ENCODE data around the gene CYBC1. TPM values are rescaled to one million over a fixed set of nuclear protein-coding genes. Genes with fewer than 3 reads are reported as not detected.

The CYBC1 gene
- polyA plus RNA-seq, 1 donor from 2014 or later, result 66.6 TPM

DNA sequence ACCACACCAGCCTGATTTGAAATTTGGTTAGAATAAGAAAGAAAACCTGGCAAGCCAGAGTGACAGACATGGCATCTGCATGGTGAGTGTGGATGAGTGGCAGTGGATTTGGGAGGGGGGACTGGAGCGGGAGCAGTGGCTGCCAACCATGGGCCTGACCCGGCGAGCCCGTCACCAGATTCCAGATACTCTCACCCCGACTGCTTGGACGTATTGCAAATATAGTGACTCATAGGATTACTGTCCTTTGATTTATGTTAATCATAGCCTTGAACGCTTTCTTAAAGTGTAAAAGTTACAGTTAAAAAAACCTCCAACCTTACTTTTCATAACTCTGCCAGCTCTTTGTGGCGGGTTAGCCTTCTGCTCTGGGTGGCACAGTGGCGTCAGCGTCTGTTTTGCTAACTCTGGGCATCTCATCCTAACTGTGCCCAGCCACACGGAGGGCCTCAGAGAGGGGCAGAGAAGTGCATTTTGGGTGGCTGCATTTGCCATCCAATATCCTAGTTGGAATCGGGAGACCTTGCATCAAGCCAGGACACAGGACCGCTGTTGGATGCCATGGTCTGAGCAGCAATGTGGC, 42.2 kb upstream of the CYBC1 start:
- Histone ChIP-seq H3F3A (ENCODE audit: insufficient read depth, low read length, poor library complexity, severe bottlenecking) (no peaks in the 10 kb centered on the region), H2AFZ (ENCODE audit: low read depth, low read length) (no peak overlapping the region), H3K4me3 (ENCODE audit: low read length) (no peak overlapping the region), H3K9me2 (ENCODE audit: insufficient read depth, low read length) (no peaks in the 10 kb centered on the region), H3K9me3 (ENCODE audit: low read length) (no peaks in the 10 kb centered on the region), H3K27me3 (ENCODE audit: insufficient read depth, low read depth, low read length) (no peaks in the 10 kb centered on the region), H3K4me2 (ENCODE audit: low read length) (no peak overlapping the region), H3K9ac (ENCODE audit: low read length) (no peak overlapping the region), H4K20me1 (ENCODE audit: insufficient read depth) (no peaks in the 10 kb centered on the region), H3K36me3 (ENCODE audit: insufficient read depth, low read length) (no peaks in the 10 kb centered on the region), H3K27ac (ENCODE audit: low read length) (no peak overlapping the region), H3K79me2 (replicated peaks; ENCODE audit: insufficient read depth, low read length) (no peaks in the 10 kb centered on the region)
- TF ChIP-seq EZH2 (IDR thresholded peaks at IDR 0.05; ENCODE audit: borderline replicate concordance, insufficient read depth, low read length, poor library complexity, severe bottlenecking) (no peak), POLR2AphosphoS5 (IDR thresholded peaks at IDR 0.05) (no peak), MXI1 (conservative IDR thresholded peaks at IDR 0.05; ENCODE audit: poor library complexity, severe bottlenecking) (no peak), TAF1 (IDR thresholded peaks at IDR 0.05; ENCODE audit: low read depth) (no peak), SMC3 (conservative IDR thresholded peaks at IDR 0.05; ENCODE audit: poor library complexity) (no peak), EP300 (conservative IDR thresholded peaks at IDR 0.05; ENCODE audit: poor library complexity, severe bottlenecking) (no peak), RAD21 (conservative IDR thresholded peaks at IDR 0.05) (no peak)
- TF ChIP-seq, protein P1, sequence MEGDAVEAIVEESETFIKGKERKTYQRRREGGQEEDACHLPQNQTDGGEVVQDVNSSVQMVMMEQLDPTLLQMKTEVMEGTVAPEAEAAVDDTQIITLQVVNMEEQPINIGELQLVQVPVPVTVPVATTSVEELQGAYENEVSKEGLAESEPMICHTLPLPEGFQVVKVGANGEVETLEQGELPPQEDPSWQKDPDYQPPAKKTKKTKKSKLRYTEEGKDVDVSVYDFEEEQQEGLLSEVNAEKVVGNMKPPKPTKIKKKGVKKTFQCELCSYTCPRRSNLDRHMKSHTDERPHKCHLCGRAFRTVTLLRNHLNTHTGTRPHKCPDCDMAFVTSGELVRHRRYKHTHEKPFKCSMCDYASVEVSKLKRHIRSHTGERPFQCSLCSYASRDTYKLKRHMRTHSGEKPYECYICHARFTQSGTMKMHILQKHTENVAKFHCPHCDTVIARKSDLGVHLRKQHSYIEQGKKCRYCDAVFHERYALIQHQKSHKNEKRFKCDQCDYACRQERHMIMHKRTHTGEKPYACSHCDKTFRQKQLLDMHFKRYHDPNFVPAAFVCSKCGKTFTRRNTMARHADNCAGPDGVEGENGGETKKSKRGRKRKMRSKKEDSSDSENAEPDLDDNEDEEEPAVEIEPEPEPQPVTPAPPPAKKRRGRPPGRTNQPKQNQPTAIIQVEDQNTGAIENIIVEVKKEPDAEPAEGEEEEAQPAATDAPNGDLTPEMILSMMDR (IDR thresholded peaks at IDR 0.05; ENCODE audit: poor library complexity, severe bottlenecking), result no peak
- TF ChIP-seq, protein P2, sequence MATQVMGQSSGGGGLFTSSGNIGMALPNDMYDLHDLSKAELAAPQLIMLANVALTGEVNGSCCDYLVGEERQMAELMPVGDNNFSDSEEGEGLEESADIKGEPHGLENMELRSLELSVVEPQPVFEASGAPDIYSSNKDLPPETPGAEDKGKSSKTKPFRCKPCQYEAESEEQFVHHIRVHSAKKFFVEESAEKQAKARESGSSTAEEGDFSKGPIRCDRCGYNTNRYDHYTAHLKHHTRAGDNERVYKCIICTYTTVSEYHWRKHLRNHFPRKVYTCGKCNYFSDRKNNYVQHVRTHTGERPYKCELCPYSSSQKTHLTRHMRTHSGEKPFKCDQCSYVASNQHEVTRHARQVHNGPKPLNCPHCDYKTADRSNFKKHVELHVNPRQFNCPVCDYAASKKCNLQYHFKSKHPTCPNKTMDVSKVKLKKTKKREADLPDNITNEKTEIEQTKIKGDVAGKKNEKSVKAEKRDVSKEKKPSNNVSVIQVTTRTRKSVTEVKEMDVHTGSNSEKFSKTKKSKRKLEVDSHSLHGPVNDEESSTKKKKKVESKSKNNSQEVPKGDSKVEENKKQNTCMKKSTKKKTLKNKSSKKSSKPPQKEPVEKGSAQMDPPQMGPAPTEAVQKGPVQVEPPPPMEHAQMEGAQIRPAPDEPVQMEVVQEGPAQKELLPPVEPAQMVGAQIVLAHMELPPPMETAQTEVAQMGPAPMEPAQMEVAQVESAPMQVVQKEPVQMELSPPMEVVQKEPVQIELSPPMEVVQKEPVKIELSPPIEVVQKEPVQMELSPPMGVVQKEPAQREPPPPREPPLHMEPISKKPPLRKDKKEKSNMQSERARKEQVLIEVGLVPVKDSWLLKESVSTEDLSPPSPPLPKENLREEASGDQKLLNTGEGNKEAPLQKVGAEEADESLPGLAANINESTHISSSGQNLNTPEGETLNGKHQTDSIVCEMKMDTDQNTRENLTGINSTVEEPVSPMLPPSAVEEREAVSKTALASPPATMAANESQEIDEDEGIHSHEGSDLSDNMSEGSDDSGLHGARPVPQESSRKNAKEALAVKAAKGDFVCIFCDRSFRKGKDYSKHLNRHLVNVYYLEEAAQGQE (IDR thresholded peaks at IDR 0.05; ENCODE audit: borderline replicate concordance), result no peak

DNA sequence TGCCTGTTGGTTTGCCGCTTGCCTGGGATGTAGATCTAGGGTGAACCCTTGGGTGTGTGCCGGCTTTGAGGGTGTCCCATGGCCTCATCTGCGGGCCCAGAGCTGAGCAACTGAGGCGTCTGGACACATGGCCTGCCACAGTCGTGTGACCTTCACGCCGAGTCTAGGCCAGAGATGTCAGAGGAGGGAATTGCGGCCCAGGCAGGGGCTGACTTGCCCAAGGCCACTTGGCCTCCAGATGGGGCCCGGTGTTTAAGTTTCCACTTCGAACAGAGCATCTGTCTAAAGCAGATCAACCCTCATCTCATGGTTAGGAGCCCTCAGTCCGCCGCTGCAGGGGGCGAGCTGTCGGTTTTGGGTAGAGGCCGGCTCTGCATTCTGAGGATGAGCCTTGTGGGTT, 41.0 kb upstream of the CYBC1 start:
- Histone ChIP-seq H3K27ac (ENCODE audit: low read length) (no peak overlapping the region), H3K27me3 (ENCODE audit: insufficient read depth, low read depth, low read length) (no peaks in the 10 kb centered on the region), H3K9ac (ENCODE audit: low read length) (no peak overlapping the region), H3K4me3 (ENCODE audit: low read length) (no peak overlapping the region), H3K79me2 (replicated peaks; ENCODE audit: insufficient read depth, low read length) (no peaks in the 10 kb centered on the region), H3K9me3 (ENCODE audit: low read length) (no peaks in the 10 kb centered on the region), H4K20me1 (ENCODE audit: insufficient read depth) (no peaks in the 10 kb centered on the region), H2AFZ (ENCODE audit: low read depth, low read length) (no peak overlapping the region), H3K4me2 (ENCODE audit: low read length) (no peak overlapping the region), H3F3A (ENCODE audit: insufficient read depth, low read length, poor library complexity, severe bottlenecking) (no peaks in the 10 kb centered on the region), H3K9me2 (ENCODE audit: insufficient read depth, low read length) (no peaks in the 10 kb centered on the region), H3K36me3 (ENCODE audit: insufficient read depth, low read length) (no peaks in the 10 kb centered on the region)
- TF ChIP-seq POLR2AphosphoS5 (IDR thresholded peaks at IDR 0.05) (no peak), MXI1 (conservative IDR thresholded peaks at IDR 0.05; ENCODE audit: poor library complexity, severe bottlenecking) (no peak), EZH2 (IDR thresholded peaks at IDR 0.05; ENCODE audit: borderline replicate concordance, insufficient read depth, low read length, poor library complexity, severe bottlenecking) (no peak), RAD21 (conservative IDR thresholded peaks at IDR 0.05) (no peak), EP300 (conservative IDR thresholded peaks at IDR 0.05; ENCODE audit: poor library complexity, severe bottlenecking) (no peak), TAF1 (IDR thresholded peaks at IDR 0.05; ENCODE audit: low read depth) (no peak), SMC3 (conservative IDR thresholded peaks at IDR 0.05; ENCODE audit: poor library complexity) (no peak)
- TF ChIP-seq, protein P2 (IDR thresholded peaks at IDR 0.05; ENCODE audit: borderline replicate concordance), result no peak
- TF ChIP-seq, protein P1 (IDR thresholded peaks at IDR 0.05; ENCODE audit: poor library complexity, severe bottlenecking), result no peak

Measured in neural cell (in vitro differentiated cells).